ENCODE data around the gene SLC18B1.

SLC18B1 gene

GRCh38 chr6:132797951-132798868 is at the start of gene SLC18B1:
Gene SLC18B1 (minus strand): TSS chr6:132798637. CDS start chr6:132798456, 181 bp downstream.
- no peak for DNase-seq

- no peak for DNase-seq
Measured at GRCh38 chr6:132843316-132844035, 45.0 kb upstream of the SLC18B1 start.

- DNase-seq: no peak
Measured at GRCh38 chr6:132841966-132842365, 43.5 kb upstream of the SLC18B1 start.

GRCh38 chr6:132832891-132833290 is 34.5 kb upstream of the SLC18B1 start:
- DNase-seq: no peak

- no peak for DNase-seq
Measured at GRCh38 chr6:132830334-132830751, 31.9 kb upstream of the SLC18B1 start.

GRCh38 chr6:132820629-132821381 is 22.4 kb upstream of the SLC18B1 start:
- DNase-seq: peak in 1 of 2 donors; percentile 9

GRCh38 chr6:132819405-132820161 is 21.1 kb upstream of the SLC18B1 start:
- peak in 1 of 2 donors; percentile 29 for DNase-seq

GRCh38 chr6:132818404-132819359 is 20.2 kb upstream of the SLC18B1 start:
- DNase-seq: peak in 1 of 2 donors; percentile 9

- DNase-seq: no peak
Measured at GRCh38 chr6:132817554-132818403, 19.3 kb upstream of the SLC18B1 start.

GRCh38 chr6:132816660-132817059 is 18.2 kb upstream of the SLC18B1 start:
- DNase-seq: no peak

- DNase-seq: peak in 1 of 2 donors; percentile 25
Measured at GRCh38 chr6:132814716-132815570, 16.5 kb upstream of the SLC18B1 start.

- peak; percentile 18 to 33 for DNase-seq
Measured at GRCh38 chr6:132813173-132813856, 14.9 kb upstream of the SLC18B1 start.

GRCh38 chr6:132812756-132813172 is 14.3 kb upstream of the SLC18B1 start:
- DNase-seq: no peak

GRCh38 chr6:132812255-132812732 is 13.9 kb upstream of the SLC18B1 start:
- DNase-seq: no peak

- no peak for DNase-seq
Measured at GRCh38 chr6:132811276-132811675, 12.8 kb upstream of the SLC18B1 start.

GRCh38 chr6:132805548-132805947 is 7.1 kb upstream of the SLC18B1 start:
- no peak for DNase-seq

GRCh38 chr6:132804251-132804650 is 5.8 kb upstream of the SLC18B1 start:
- no peak for DNase-seq

GRCh38 chr6:132800656-132801055 is 2.2 kb upstream of the SLC18B1 start:
- no peak for DNase-seq
